Sigmoid colon (tissue), 7 donors: ENCODE results near the gene CABP7. TPM values are rescaled to one million over a fixed set of nuclear protein-coding genes. Genes with fewer than 3 reads are reported as not detected.

Experiments
- DNase-seq: peaks from one replicate; pipeline ENCODE4 v3.0.0-alpha.2; 2019
- H3K27ac ChIP-seq, 4 donors: fragments of 200-600 bp; sonication (generic); one replicate each; pipeline ENCODE4 v1.5.1; 2016 to 2019; ENCODE audit warnings: mild to moderate bottlenecking in 1 of 4
- H3K27me3 ChIP-seq, 3 donors: fragments of 200-600 bp; sonication (generic); one replicate each; pipeline ENCODE4 v1.5.1; 2019; ENCODE audit warnings: mild to moderate bottlenecking in 1 of 3
- H3K36me3 ChIP-seq, 4 donors: fragments of 200-600 bp; sonication (generic); one replicate each; pipeline ENCODE4 v1.5.1; 2016 to 2019
- H3K4me1 ChIP-seq, 4 donors: fragments of 200-600 bp; sonication (generic); one replicate each; pipeline ENCODE4 v1.5.1; 2017 to 2019
- H3K4me3 ChIP-seq, 4 donors: fragments of 200-600 bp; sonication (generic); one replicate each; pipeline ENCODE4 v1.5.1; 2017 to 2019; ENCODE audit warnings: mild to moderate bottlenecking in 2 of 4, moderate library complexity in 1 of 4
- H3K9me3 ChIP-seq, 4 donors: fragments of 200-600 bp in 3 of 4; sonication (generic) in 3 of 4; one replicate each; pipeline versions ENCODE4 v1.5.1 to v1.6.1; 2013 to 2019
- EP300 ChIP-seq, 4 donors: sonication (generic); formaldehyde crosslinking; IDR thresholded peaks; one replicate each; pipeline ENCODE4 v1.6.1; 2017; ENCODE audit warnings: antibody characterized with exemption in 4 of 4
- POLR2A ChIP-seq, 2 donors: fragments of 450-650 bp; IDR thresholded peaks; one replicate each; pipeline ENCODE4 v1.6.1; 2016; ENCODE audit warnings: antibody characterized with exemption in 2 of 2, mild to moderate bottlenecking in 2 of 2, moderate library complexity in 2 of 2
- POLR2AphosphoS5 ChIP-seq, 4 donors: sonication (generic); formaldehyde crosslinking; IDR thresholded peaks; one replicate each; pipeline ENCODE4 v1.6.1; 2017; ENCODE audit warnings: antibody characterized with exemption in 4 of 4
- WGBS, 2 donors: extraction: QIAGEN DNeasy Blood & Tissue Kit; methylation state at CpG; one replicate each; pipeline ENCODE4 v1.1.7; 2013; 5-methylcytosine and 5-hydroxymethylcytosine counted together
- intact Hi-C: fragments of 100-400 bp; cut with DNase I; formaldehyde crosslinking; loops from one replicate; pipeline ENCODE4 v1.15.1; 2023
- polyA plus RNA-seq, 3 donors: library from polyadenylated mRNA; stranded (reverse); fragments of 200-250 nt; gene quantifications; one replicate each; pipeline ENCODE4 v1.2.3, GENCODE V29; 2013
- total RNA-seq, 4 donors: library from RNA; depleted of rRNA; stranded (reverse); fragments of >200 nt; gene quantifications; one replicate each; pipeline ENCODE4 v1.1.0, GENCODE V29; 2016
- TF ChIP-seq, protein P1 (sequence below), 4 experiments: fragments of 450-650 bp in 3 of 4; fragments of 200-600 bp in 1 of 4; IDR thresholded peaks; one replicate each; pipeline ENCODE4 v1.5.1; 2016 to 2019; ENCODE audit warnings: antibody characterized with exemption in 4 of 4, mild to moderate bottlenecking in 3 of 4, moderate library complexity in 2 of 4
- donor health status: healthy with polysubstance abuse.
- donor health status: Bipolar disorder and iron deficiency.
- donor health status: healthy.

The CABP7 gene
- total and polyA plus RNA-seq, 7 donors = under 0.01 to 1.1 (median 0.47) TPM; not detected in 4

DNA sequence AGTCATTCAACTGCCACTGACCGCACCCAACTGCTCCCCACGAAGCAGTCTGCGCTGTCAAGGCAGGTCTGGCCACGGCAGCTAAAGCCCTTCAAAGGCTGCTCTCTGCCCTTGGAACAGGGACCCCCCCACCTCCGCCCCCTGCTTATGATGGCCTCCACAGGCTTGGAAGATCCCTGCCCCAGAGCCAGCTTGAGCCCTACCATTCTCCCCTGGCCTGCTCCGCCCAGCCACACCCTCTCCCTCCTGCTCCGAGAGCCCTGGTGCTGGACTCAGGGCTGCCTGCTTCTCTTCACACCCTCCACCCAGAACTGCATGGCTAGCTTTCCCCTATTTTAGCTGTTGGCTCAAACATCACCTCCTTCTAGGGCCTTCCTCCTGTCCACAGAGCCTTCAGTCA lies 28.0 kb downstream of the CABP7 start:
- TF ChIP-seq, protein P1, sequence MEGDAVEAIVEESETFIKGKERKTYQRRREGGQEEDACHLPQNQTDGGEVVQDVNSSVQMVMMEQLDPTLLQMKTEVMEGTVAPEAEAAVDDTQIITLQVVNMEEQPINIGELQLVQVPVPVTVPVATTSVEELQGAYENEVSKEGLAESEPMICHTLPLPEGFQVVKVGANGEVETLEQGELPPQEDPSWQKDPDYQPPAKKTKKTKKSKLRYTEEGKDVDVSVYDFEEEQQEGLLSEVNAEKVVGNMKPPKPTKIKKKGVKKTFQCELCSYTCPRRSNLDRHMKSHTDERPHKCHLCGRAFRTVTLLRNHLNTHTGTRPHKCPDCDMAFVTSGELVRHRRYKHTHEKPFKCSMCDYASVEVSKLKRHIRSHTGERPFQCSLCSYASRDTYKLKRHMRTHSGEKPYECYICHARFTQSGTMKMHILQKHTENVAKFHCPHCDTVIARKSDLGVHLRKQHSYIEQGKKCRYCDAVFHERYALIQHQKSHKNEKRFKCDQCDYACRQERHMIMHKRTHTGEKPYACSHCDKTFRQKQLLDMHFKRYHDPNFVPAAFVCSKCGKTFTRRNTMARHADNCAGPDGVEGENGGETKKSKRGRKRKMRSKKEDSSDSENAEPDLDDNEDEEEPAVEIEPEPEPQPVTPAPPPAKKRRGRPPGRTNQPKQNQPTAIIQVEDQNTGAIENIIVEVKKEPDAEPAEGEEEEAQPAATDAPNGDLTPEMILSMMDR (IDR thresholded peaks at IDR 0.05) = no peak
- TF ChIP-seq POLR2AphosphoS5 (IDR thresholded peaks at IDR 0.05) (no peak), EP300 (IDR thresholded peaks at IDR 0.05) (no peak), POLR2A (IDR thresholded peaks at IDR 0.05) (no peak)
- Histone ChIP-seq H3K27me3 (no peaks in the 10 kb centered on the region), H3K4me3 (no peak overlapping the region), H3K36me3 (peaks cover 10 to 44% (median 17%) of the 10 kb centered on the region in 4 donors), H3K9me3 (no peaks in the 10 kb centered on the region), H3K4me1 (no peaks in the 10 kb centered on the region), H3K27ac (no peak overlapping the region)
- 68 to 90% methylated on average over 7 of the region's 7 CpGs for WGBS, 2 donors
- no peak for DNase-seq
- intact Hi-C loops = no loop called here

- H3K4me3 ChIP-seq = no peak overlapping the region
- H3K27me3 ChIP-seq = no peaks in the 10 kb centered on the region
- H3K4me1 ChIP-seq = no peaks in the 10 kb centered on the region
- 93 to 94% methylated on average over 9 of the region's 9 CpGs for WGBS, 2 donors
- intact Hi-C loops = no loop called here
- TF ChIP-seq, protein P1 (IDR thresholded peaks at IDR 0.05) = no peak
- TF ChIP-seq POLR2AphosphoS5 (IDR thresholded peaks at IDR 0.05) (no peak), EP300 (IDR thresholded peaks at IDR 0.05) (no peak), POLR2A (IDR thresholded peaks at IDR 0.05) (no peak)
- no peaks in the 10 kb centered on the region for H3K9me3 ChIP-seq
- DNase-seq = no peak
- peaks cover 10 to 44% (median 17%) of the 10 kb centered on the region in 4 donors for H3K36me3 ChIP-seq
- H3K27ac ChIP-seq = no peak overlapping the region
These were observed 28.6 kb downstream of the CABP7 start for GRCh38 chr22:29748248-29748893.

- TF ChIP-seq POLR2AphosphoS5 (IDR thresholded peaks at IDR 0.05) (no peak), POLR2A (IDR thresholded peaks at IDR 0.05) (no peak), EP300 (IDR thresholded peaks at IDR 0.05) (no peak)
- TF ChIP-seq, protein P1 (IDR thresholded peaks at IDR 0.05) = no peak
- no peaks in the 10 kb centered on the region for H3K9me3 ChIP-seq
- intact Hi-C loops = no loop called here
- DNase-seq = no peak
- no peak overlapping the region for H3K27ac ChIP-seq
- H3K27me3 ChIP-seq = no peaks in the 10 kb centered on the region
- WGBS, 2 donors = 90 to 96% methylated on average over 3 of the region's 3 CpGs
- peaks cover 10 to 50% (median 21%) of the 10 kb centered on the region in 4 donors for H3K36me3 ChIP-seq
- no peak overlapping the region for H3K4me3 ChIP-seq
- no peaks in the 10 kb centered on the region for H3K4me1 ChIP-seq
These were observed 30.2 kb downstream of the CABP7 start for GRCh38 chr22:29750029-29750428.

- Histone ChIP-seq H3K4me1 (no peaks in the 10 kb centered on the region), H3K36me3 (peaks cover 10 to 44% (median 19%) of the 10 kb centered on the region in 4 donors), H3K27ac (no peak overlapping the region), H3K4me3 (no peak overlapping the region), H3K27me3 (no peaks in the 10 kb centered on the region), H3K9me3 (no peaks in the 10 kb centered on the region)
- TF ChIP-seq POLR2AphosphoS5 (IDR thresholded peaks at IDR 0.05) = no peak
- WGBS, 2 donors = 81 to 90% methylated on average over 11 of the region's 11 CpGs
- intact Hi-C loops = no loop called here
- DNase-seq = no peak
These were observed 31.0 kb downstream of the CABP7 start for GRCh38 chr22:29750559-29751538.

DNA sequence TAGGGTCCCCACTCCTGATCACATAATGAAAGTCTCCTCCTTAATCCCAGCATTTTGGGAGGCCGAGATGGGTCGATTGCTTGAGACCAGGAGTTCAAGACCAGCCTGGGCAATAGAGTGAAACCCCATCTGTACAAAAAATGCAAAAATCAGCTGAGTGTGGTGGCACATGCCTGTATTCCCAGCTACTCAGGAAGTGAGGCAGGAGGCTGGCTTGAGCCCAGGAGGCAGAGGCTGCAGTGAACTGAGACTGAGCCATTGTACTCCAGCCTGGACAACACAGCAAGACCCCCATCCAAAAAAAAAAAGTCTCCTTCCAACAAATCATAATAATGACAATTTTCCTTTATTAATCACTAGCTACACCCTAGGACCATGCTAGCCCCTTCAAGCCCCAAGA lies 31.9 kb downstream of the CABP7 start:
- no peaks in the 10 kb centered on the region for H3K9me3 ChIP-seq
- TF ChIP-seq, protein P1 (IDR thresholded peaks at IDR 0.05) = no peak
- TF ChIP-seq POLR2A (IDR thresholded peaks at IDR 0.05) (no peak), EP300 (IDR thresholded peaks at IDR 0.05) (no peak), POLR2AphosphoS5 (IDR thresholded peaks at IDR 0.05) (no peak)
- no peaks in the 10 kb centered on the region for H3K4me1 ChIP-seq
- H3K27me3 ChIP-seq = no peaks in the 10 kb centered on the region
- H3K4me3 ChIP-seq = no peak overlapping the region
- WGBS, 2 donors = 95% methylated on average over 2 of the region's 2 CpGs
- no peak overlapping the region for H3K27ac ChIP-seq
- intact Hi-C loops = no loop called here
- H3K36me3 ChIP-seq = peaks cover 10 to 36% (median 18%) of the 10 kb centered on the region in 4 donors
- DNase-seq = no peak
